ENCODE data around the gene MAN2A2.

Gene MAN2A2

DNA sequence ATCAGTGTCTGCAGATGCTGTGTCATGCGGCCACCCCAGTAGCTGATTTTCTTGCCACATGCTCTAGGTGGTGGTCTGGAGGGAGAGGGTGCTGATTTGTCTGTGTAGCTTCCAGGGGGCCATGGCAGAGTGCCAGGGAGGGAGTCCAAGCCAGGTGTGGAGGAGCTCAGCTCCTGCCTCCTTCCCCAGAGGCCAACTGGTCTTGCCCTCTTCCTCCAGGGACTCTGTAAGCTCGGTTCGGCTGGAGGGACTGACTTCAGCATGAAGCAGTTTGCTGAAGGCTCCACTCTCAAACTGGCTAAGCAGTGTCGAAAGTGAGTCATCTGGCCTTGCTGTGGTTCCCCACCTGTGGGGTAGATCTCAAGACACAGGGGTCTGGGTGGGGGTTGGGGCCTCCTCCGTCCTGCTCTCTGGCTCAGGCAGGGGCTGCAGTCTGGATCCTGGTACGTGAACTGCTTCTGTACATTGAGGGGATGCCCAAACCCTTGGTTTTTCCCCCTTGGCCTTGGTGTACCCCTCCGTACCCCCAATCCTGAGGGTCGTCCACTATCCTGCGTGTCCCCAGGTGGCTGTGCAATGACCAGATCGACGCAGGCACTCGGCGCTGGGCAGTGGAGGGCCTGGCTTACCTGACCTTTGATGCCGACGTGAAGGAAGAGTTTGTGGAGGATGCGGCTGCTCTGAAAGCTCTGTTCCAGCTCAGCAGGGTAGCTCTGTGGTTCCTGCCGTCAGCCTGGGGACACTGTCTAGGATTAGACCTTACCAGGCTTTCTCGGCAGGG, 44.7 kb downstream of the MAN2A2 start:
- DNase-seq: no peak

GRCh38 chr15:90948506-90948905, 45.4 kb downstream of the MAN2A2 start:
- DNase-seq: no peak

DNA sequence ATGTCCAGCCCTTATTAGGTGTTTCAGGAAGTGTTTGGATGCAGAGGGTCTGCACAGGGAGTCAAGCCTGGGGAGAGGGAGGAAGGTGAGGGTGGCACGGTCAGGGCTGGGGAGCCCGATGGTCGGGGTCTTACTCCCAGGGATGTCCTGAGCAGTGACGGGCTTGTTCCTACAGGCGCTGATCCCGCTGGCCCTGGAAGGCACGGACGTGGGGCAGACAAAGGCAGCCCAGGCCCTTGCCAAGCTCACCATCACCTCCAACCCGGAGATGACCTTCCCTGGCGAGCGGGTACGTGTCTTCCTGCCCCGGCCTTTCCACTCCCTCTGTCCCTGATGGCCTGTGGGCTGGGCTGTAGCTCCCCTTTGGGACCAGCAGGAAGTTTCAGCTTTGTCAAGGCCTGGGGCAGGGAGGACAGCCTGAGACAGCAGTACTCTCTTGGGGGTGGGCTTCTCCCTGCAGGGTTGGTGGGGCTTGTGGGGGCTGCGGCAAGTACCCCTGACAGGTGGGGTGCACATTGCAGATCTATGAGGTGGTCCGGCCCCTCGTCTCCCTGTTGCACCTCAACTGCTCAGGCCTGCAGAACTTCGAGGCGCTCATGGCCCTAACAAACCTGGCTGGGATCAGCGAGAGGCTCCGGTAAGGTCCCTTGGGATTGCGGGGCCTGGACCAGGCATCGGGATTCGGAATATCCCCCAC, 47.0 kb downstream of the MAN2A2 start:
- DNase-seq: no peak

DNA sequence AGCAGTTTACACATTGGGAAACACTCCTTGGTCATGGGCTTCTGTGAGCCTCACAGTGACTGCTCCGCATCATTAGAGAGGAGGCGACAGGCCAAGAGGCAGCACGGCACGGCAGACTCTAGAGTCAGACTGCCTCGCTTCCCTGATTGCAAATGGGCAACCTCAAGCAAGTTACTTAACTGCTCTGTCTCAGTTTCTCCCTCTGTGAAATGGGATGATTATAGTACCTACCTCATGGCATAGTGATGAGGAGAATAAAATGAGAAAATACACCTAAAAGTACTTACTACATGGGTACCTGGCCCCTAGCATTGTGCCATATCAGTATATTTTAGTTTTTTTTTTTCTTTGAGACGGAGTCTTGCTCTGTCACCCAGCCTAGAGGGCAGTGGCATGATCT, 47.6 kb downstream of the MAN2A2 start:
- DNase-seq: no peak

GRCh38 chr15:90952901-90953677, 50.0 kb downstream of the MAN2A2 start:
- DNase-seq: no peak

DNA sequence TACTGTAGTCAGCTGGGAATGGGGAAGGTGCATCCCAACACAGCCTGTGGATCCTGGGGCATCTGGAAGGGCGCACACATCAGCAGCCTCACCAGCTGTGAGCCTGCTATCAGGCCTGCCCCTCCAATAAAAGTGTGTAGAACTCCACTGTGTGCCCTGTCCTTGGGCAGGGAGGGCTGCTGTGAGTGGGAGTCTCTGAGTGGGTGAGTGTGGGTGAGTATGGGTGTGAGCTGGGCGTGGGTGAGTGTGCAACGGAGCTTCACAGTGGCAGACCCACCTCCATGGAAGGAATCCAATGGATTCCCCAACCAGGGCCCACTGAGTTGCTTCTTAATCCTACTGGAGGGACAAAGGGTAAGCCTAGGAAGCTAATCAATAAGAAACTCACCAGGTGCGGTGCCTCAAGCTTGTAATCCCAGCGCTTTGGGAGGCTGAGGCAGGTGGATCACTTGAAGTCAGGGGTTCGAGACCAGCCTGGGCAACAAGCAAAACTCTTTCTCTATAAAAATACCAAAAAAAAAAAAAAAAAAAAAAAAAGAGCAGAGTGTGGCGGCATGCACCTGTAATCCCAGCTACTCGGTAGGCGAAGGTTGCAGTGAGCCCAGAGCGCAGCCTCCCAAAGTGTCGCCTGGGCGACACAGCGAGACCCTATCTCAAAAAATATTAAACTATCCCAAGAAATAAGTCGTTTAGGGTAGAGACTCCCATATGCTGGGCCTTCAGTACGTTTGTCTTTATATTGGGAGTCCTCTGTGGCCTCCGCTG, 51.0 kb downstream of the MAN2A2 start:
- no peak for DNase-seq

GRCh38 chr15:90954712-90955623, 51.9 kb downstream of the MAN2A2 start, which contains the start of gene RCCD1:
Gene RCCD1 (plus strand): TSS chr15:90954884. CDS start chr15:90956735, 1,851 bp downstream.
- peak; percentile 82 to 89 for DNase-seq

- DNase-seq: no peak
These were observed 52.6 kb downstream of the MAN2A2 start for GRCh38 chr15:90955624-90956273.

- DNase-seq: peak; percentile 26 to 67
These were observed 53.4 kb downstream of the MAN2A2 start for GRCh38 chr15:90956274-90957030.

DNA sequence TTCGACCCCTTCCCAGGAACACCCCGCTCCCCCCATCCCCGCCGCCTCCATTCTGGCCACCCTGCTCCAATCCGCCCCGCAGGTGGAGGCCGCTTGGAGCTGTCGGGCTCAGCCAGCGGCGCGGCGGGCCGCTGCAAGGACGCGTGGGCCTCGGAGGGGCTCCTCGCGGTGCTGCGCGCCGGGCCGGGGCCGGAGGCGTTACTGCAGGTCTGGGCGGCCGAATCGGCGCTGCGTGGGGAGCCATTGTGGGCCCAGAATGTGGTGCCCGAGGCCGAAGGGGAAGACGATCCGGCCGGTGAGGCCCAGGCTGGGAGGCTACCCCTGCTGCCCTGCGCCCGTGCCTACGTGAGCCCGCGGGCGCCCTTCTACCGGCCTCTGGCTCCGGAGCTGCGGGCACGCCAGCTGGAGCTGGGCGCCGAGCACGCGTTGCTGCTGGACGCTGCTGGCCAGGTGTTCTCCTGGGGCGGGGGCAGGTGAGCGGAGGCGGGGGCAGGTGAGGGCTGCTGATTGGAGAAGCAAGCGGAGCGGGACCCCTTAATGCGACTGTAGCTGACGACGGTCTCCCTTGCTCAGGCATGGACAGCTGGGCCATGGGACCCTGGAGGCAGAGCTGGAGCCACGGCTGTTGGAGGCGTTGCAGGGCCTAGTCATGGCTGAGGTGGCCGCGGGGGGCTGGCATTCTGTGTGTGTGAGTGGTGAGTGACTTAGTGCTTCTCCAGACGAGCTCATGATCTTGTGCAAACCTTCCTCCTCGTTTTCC, 54.1 kb downstream of the MAN2A2 start:
- DNase-seq: no peak

GRCh38 chr15:90957791-90958190, 54.7 kb downstream of the MAN2A2 start:
- no peak for DNase-seq

GRCh38 chr15:90959028-90959595, 56.0 kb downstream of the MAN2A2 start:
- no peak for DNase-seq

GRCh38 chr15:90959894-90960293, 56.8 kb downstream of the MAN2A2 start:
- DNase-seq: no peak

DNA sequence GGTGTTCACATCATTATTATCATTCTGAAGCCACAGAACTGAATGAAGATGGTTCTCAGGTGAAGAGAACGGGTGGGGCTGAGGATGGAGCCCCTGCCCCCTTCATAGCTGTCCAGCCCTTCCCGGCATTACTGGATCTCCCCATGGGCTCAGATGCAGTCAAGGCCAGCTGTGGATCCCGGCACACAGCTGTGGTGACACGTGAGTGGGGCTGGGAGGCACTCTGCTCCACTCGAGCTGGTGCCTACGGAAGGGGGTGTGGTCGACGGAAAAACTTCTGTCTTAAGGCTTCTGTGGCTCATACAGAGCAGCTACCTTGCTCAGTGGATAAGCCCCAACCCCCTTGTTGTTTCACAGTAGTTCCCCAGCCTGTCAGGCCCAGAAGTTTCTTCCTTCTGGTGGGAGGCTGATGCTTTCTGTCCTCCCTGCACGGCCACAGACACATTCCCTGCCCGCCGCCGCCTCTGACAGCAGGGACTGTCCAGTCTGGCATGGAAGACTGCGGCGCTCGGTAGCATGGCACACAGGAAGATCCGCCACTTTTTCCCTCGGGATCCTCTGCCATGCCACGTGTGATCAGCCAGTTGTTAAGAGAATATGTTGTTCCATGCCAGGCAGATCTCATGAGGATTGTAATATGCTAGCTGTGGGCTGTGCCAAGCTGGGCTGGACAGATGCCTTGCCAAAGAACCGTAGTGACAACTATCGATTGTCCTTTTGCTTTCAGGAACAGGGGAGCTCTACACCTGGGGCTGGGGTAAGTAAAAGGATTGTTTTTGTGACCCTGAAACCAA, 57.4 kb downstream of the MAN2A2 start:
- no peak for DNase-seq

DNA sequence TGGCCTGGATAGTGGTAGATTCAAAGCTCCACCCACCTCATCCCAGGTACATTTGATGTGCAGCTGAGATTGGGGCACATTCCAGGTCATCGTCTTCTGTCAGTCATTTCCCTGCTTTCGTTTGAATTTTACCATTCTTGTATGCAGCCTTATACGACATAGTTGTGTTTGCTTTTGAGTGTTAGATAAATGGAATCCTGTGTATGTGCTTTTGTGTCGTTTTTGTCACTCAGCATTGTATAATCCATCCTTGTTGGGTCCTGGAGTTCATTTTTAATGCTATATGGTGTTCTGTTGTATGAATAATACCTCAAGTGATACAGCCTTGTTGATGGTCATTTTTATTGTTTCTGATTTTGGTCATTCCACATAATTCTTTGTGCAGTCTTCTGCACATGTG, 58.9 kb downstream of the MAN2A2 start:
- no peak for DNase-seq

DNA sequence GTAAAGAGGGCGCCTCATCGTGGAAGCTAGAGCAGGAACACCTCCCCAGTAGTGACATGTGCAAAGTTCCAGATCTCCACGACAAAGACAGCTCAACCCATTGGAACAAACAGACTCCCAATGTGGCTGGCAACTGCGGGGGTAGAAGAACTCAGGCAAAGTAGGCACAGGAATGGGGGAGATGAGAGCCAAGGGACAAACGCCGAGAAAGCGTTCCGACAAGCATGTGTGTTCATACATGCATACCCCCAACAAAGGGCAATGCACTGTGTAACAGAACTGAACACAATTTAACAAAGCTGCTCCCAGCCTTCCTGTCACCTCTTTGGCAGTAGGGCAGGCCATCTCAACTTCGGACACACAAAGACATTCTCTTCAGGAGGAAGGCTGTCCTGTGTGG, 63.2 kb downstream of the MAN2A2 start:
- no peak for DNase-seq

DNA sequence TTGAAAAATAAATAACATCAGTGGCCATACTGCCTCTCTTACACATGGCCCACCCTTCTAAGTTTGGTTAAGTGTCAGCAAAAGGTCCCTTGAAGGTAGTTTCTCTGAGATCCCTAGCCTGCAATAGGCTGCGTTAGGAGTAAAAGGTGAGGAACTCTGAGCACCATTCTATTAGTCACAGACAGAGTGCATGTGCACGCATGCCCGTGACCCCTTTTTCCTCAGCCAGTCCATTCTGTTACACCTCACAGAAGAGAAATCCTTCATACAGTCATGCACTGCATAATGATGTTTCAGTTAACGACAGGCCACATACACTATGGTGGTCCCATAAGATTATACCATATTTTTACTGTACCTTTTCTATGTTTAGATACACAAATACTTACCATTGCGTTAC, 64.1 kb downstream of the MAN2A2 start:
- DNase-seq: no peak

GRCh38 chr15:90968434-90968833, 65.3 kb downstream of the MAN2A2 start:
- DNase-seq: no peak

All from stimulated activated CD4-positive, alpha-beta T cell treated with anti-CD3 and anti-CD28 coated beads, Interleukin-4, amount 100 ng/mL, for 4 hours (primary cell).